Central memory CD4-positive, alpha-beta T cell (primary cell): ENCODE results near the gene ITPRID1.

ENCODE experiments used
- DNase-seq: peaks from one replicate; pipeline ENCODE4 v3.0.0; 2022

ITPRID1 gene

DNA sequence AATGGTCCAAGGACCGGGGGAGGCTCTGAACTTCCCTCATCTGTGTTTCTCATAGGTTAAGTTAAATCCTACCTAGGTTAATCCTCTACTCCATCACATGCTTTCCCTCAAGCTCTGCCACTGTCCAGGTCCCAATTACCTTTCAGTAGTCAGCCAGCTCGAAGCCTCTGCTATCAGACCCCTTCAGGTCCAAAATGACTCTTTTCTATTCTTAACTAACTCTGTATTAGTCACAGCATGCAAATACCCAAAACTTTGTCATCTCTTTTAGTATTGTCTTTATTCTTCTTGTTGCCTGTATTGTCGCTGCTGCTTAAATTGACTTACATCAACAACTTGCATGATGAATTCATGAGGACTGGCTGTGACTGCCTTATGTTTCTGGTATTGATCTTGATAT, 188.5 kb downstream of the ITPRID1 start:
- DNase-seq: no peak

DNA sequence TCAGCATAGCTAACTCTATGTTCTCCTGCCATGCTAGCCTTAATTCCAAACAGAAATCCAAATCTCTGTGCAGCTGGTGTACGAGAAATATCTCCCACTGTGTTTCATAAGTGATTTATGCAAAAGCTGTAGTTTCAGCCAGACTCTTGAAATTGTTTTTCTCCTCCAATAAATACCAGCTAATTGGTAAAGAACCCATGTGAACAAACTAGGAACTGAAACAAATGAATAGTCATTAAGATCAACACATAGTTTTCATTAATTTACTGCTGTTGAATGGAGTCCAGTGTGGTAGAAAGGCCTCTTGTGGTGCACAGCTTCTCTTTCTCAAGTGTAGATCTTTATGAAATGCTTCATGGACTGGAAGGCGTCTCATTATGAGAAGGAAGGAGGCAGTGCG, 191.5 kb downstream of the ITPRID1 start:
- DNase-seq: no peak

DNA sequence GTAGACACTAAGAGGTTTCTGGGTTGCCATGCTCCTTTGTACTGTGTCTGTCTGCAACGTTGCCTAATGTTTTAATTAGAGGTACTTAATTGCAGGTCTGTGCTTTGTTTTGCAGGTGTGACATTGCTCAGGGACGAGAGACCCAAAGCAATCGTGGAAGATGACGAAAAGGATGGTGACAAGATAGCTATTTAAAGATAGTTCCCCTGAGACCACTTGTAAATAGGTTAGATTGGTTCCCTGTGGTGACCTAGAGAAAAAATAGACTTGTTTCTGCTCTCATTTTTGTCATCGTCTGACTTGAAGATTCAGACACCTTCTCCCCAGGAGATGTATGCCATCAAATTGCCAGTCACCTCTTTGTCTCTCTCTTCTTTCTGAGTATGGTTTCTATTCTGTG, 193.2 kb downstream of the ITPRID1 start:
- no peak for DNase-seq
